Fibroblast of the aortic adventitia (primary cell): ENCODE measurements around the gene TBC1D7. TPM values are rescaled to one million over a fixed set of nuclear protein-coding genes. Genes with fewer than 3 reads are reported as not detected.

Source experiments
- DNase-seq: peaks from one replicate; pipeline ENCODE4 v3.0.0-alpha.2; 2010; ENCODE audit warnings: low read depth
- H3K4me3 ChIP-seq: 2 replicates; pipeline ENCODE4 v1.5.1; 2011; ENCODE audit warnings: low read depth, mild to moderate bottlenecking, control low read depth, low read length, moderate library complexity
- total RNA-seq: library from RNA; depleted of rRNA; stranded (reverse); fragments of >200 nt; gene quantifications from 2 replicates; pipeline ENCODE4 v1.2.3, GENCODE V29; 2012; ENCODE audit warnings: low replicate concordance
- TF ChIP-seq, protein P1 (sequence below): IDR thresholded peaks from 2 replicates; pipeline ENCODE4 v1.5.1; 2011; ENCODE audit warnings: mild to moderate bottlenecking, low read length, control low read depth, inconsistent platforms; ENCODE audit not compliant: insufficient read depth

TBC1D7 gene
- total RNA-seq, 1 donor: 15.8 TPM

DNA sequence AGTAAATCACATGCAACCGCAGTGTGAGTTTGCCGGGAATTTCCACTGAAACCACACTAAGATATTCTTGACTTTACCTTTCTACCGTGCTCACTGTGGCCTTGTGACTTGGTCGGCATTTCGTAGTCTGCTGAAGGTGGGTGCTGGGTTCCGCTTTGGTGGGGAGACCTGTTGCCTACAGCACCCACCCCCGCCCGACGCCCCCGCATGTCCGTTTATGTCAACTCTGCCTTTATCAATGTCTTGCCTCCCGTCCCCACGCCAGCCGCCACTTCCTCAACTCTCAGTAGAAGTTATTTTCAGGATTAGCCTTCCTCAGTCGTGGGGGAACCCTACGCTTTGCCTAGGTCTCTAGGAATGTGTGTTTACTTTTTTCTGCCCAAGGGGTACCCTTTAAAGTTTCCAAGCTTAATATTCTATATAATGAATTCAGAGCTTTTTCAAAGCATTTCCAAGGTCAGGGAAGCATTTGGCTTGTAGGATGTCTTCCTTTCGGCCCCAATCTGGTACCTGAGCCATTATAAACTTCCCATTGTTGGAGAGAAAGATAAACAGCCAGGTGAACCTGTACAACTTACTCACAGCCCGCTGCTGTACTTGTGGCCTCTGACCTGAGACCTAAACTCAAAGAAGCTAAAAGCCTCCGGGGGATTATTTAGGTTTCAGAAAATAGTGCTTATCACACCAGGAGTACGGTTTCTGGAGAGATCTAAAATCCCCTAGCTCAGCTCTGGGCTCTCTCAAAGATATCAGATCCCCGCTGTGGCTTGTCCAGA is 54.2 kb downstream of the TBC1D7 start:
- TF ChIP-seq, protein P1, sequence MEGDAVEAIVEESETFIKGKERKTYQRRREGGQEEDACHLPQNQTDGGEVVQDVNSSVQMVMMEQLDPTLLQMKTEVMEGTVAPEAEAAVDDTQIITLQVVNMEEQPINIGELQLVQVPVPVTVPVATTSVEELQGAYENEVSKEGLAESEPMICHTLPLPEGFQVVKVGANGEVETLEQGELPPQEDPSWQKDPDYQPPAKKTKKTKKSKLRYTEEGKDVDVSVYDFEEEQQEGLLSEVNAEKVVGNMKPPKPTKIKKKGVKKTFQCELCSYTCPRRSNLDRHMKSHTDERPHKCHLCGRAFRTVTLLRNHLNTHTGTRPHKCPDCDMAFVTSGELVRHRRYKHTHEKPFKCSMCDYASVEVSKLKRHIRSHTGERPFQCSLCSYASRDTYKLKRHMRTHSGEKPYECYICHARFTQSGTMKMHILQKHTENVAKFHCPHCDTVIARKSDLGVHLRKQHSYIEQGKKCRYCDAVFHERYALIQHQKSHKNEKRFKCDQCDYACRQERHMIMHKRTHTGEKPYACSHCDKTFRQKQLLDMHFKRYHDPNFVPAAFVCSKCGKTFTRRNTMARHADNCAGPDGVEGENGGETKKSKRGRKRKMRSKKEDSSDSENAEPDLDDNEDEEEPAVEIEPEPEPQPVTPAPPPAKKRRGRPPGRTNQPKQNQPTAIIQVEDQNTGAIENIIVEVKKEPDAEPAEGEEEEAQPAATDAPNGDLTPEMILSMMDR: no peak
- H3K4me3 ChIP-seq: no peak overlapping the region
- no peak for DNase-seq

DNA sequence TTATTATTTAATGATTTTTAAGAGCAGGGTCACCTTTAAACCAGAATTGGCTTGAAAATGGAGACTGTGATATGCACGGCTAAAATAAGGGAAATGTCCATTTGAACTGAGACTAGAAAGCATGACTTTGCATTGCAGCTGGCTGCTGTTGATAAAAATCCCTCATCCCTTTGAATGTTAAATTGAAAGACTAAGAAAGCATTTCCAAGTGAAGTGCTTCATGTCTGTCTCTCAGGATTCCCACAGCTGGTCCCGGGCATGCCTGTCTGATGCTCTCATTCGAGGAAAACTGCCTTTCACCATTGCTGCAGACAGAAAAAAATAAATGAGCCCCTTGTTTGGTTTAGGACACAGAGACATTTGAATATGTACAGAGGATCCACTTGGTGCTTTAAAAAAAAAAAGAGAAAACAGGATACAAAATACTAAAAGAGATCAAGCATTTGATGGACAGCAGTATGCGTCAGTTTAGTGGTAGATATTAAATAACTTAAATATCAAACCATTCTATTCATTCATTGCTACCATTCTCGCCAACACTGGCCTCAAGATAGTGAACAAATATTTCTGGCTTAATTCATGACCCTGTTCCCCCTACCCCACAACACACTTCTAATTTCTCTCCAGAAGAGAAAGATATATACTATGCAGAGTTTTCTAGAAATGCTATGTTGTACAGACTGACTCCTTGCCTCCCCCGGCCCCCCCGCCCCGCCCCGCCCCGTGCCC is 55.0 kb downstream of the TBC1D7 start:
- no peak overlapping the region for H3K4me3 ChIP-seq
- TF ChIP-seq, protein P1: no peak
- DNase-seq: no peak

DNA sequence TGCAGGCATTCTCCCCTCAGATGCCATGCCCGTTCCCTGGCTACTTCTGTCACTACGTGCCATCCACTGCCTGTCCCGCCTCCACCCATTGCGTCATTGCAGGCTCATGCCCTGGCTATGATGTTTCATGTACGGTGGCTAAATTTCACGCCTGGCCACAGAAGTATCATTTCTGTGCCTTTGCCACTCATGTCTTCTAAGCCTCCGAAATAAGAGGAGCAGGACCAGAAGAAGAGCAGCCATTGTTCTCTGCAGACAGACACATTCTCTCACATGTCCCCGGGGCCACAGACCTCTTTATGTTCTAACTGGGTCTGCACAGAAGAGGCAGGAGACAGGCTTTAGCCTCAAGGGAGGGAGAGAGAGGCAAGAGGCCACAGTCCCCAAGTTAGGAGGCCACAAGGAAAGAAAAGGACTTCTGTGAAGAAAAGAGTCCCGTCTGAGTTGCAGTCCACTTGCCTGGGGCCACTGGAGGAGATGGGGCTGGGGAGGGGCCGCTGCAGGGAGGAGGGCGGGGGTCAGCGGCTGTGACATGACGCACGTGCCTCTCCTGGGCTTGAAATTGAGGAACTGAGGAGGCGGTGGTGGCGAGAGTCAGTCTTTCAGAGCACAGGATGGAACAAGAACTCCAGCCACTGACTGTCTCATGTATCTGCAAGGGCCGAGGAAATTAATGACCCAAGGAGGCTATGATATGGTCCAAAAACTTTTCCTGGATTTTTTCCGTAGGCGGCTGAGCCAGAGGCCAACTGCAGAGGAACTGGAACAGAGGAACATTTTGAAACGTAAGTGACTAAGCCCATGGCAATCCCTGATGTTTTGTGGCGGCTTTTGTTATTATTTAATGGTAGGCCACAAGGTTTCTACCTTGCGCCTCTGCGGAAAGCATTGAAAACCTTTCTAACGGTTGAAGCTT is 55.9 kb downstream of the TBC1D7 start:
- no peak for DNase-seq
- TF ChIP-seq, protein P1: no peak

DNA sequence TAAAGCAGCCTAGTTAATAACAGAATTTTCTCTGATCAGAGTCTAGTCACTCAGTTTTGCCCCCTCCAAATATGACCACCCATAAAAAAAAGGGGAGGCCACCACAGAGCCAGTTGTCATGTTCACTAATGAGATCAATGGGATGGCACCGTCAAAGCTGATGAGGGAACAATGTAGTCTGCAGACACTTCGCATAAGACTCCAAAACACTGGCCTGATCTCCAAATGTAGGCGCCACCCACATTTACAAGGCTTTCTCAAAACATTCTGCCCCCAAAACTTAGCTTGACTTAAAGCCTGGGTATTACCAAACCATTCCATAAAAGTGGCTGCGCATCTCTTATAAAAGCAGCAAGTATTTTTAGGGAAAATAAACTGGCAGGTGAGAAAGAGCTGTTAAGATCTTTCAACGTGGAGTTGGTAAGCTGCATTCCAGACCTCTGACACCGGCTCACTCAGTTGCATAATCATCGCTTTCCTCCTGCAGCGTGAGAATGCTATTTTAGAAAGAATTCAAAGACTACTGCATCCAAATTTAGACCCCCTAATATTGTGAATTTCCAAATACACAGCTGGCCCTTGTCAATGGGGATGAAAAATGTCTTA is 59.3 kb downstream of the TBC1D7 start:
- DNase-seq: peak; percentile 69
- TF ChIP-seq, protein P1: no peak
- no peak overlapping the region for H3K4me3 ChIP-seq

More for the DNA sequence above, 55.9 kb downstream of the TBC1D7 start:
- no peak overlapping the region for H3K4me3 ChIP-seq

DNA sequence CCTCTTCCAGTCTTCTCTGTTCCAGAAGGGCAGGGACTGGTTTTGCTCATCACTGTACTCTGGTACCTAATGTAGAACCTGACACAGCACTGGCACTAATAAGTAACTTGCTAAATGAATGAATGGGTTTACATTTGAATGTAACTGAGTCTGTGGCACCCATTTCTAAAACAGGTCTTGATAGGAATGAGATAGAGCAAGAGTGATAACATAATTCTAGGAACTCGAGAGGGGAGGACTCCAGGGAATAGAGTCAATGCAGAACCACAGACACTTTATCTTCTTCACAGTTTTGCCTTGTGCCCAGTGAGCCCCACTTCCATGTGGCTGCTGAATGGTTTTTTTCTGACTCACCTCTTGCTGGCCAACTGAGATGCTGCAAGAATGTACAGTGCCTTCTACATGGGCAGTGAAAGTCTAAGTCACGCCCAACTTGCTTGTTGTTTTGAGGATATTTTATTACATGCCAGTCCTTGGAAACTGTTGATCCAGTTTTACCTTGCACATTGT is 61.1 kb downstream of the TBC1D7 start:
- TF ChIP-seq, protein P1: no peak
- no peak overlapping the region for H3K4me3 ChIP-seq
- peak; percentile 22 for DNase-seq

DNA sequence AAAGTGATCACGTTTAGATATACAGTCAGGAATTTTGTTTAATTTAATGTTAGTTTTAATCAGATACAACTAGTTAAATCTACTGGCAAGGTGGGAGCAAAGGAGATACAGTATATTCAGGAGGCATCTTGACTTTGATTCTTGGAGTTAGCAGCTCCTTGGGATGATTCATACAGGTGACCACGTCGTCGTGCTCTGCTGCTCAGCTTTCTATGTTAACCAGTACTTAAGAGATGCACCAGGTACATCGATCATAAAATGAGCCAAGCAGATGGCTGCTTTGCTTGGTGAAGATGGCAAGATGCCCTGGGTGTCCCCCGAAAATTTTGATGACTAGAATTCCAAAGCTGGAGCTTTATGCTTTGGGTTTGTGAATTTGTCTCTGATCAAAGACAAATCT is 64.7 kb downstream of the TBC1D7 start:
- no peak overlapping the region for H3K4me3 ChIP-seq
- TF ChIP-seq, protein P1: no peak
- DNase-seq: no peak
